GM23338 (cell line): ENCODE measurements around the gene EYA3. TPM values are rescaled to one million over a fixed set of nuclear protein-coding genes. Genes with fewer than 3 reads are reported as not detected.

ENCODE experiments used
- ATAC-seq: fragments of 200-7000 bp; cut with Tn5 transposase; 3 replicates; pipeline ENCODE4 v1.9.1; 2020
- DNase-seq: peaks from one replicate; pipeline ENCODE4 v3.0.0-alpha.2; 2015; ENCODE audit warnings: low spot score
- H2AFZ ChIP-seq: fragments of 200-600 bp; sonication (generic); 2 replicates; pipeline ENCODE4 v1.8.0; 2016; ENCODE audit warnings: antibody characterized with exemption, mild to moderate bottlenecking, moderate library complexity
- H3F3A ChIP-seq: fragments of 200-600 bp; sonication (generic); replicated peaks from 2 replicates; pipeline ENCODE4 v1.8.0; 2017; ENCODE audit warnings: antibody characterized with exemption, mixed run types, low read depth
- H3K27ac ChIP-seq: fragments of 200-600 bp; sonication (generic); 2 replicates; pipeline ENCODE4 v1.6.1; 2016; ENCODE audit warnings: low read depth
- H3K27me3 ChIP-seq: fragments of 200-600 bp; sonication (generic); 2 replicates; pipeline ENCODE4 v1.8.0; 2016; ENCODE audit warnings: mild to moderate bottlenecking, mixed run types, moderate library complexity; ENCODE audit not compliant: insufficient read depth
- H3K36me3 ChIP-seq: fragments of 200-600 bp; sonication (generic); 2 replicates; pipeline ENCODE4 v1.8.0; 2016; ENCODE audit warnings: mild to moderate bottlenecking; ENCODE audit not compliant: insufficient read depth
- H3K4me1 ChIP-seq: fragments of 200-600 bp; sonication (generic); 2 replicates; pipeline ENCODE4 v1.8.0; 2016; ENCODE audit warnings: mild to moderate bottlenecking, moderate library complexity; ENCODE audit not compliant: insufficient read depth
- H3K4me2 ChIP-seq: fragments of 200-600 bp; sonication (generic); 2 replicates; pipeline ENCODE4 v1.7.1; 2017; ENCODE audit warnings: mixed run types
- H3K4me3 ChIP-seq: fragments of 200-600 bp; sonication (generic); 2 replicates; pipeline ENCODE4 v1.6.1; 2016; ENCODE audit warnings: mixed run types
- H3K79me2 ChIP-seq: fragments of 200-600 bp; sonication (generic); replicated peaks from 2 replicates; pipeline ENCODE4 v1.8.0; 2017; ENCODE audit warnings: mild to moderate bottlenecking; ENCODE audit not compliant: insufficient read depth
- H3K9me2 ChIP-seq: fragments of 200-600 bp; sonication (generic); 2 replicates; pipeline ENCODE4 v1.8.0; 2017; ENCODE audit not compliant: insufficient read depth
- H4K20me1 ChIP-seq: fragments of 200-600 bp; sonication (generic); replicated peaks from 2 replicates; pipeline ENCODE4 v1.8.0; 2017; ENCODE audit warnings: mild to moderate bottlenecking; ENCODE audit not compliant: insufficient read depth
- H3K27ac Mint-ChIP-seq: 2 replicates; pipeline ENCODE4 v1.8.0; 2020; ENCODE audit warnings: inconsistent platforms, mild to moderate bottlenecking, moderate library complexity, mixed read lengths
- H3K27me3 Mint-ChIP-seq: 3 replicates; pipeline ENCODE4 v1.8.0; 2022; ENCODE audit warnings: low read depth, mild to moderate bottlenecking, moderate library complexity, mixed read lengths, inconsistent platforms; ENCODE audit not compliant: insufficient read depth, poor library complexity
- H3K36me3 Mint-ChIP-seq: 3 replicates; pipeline ENCODE4 v1.8.0; 2021; ENCODE audit warnings: low read depth, mild to moderate bottlenecking, inconsistent platforms, moderate library complexity, mixed read lengths
- H3K4me1 Mint-ChIP-seq: 3 replicates; pipeline ENCODE4 v1.8.0; 2020; ENCODE audit warnings: mild to moderate bottlenecking, inconsistent platforms, mixed read lengths
- H3K4me3 Mint-ChIP-seq: 3 replicates; pipeline ENCODE4 v1.8.0; 2021; ENCODE audit warnings: moderate library complexity, mild to moderate bottlenecking, inconsistent platforms, mixed read lengths
- H3K9me3 Mint-ChIP-seq: 3 replicates; pipeline ENCODE4 v1.8.0; 2020; ENCODE audit warnings: moderate library complexity, mild to moderate bottlenecking, inconsistent platforms, mixed read lengths
- ETS1 ChIP-seq: IDR thresholded peaks from 2 replicates; pipeline ENCODE4 v1.6.1; 2016; ENCODE audit warnings: antibody characterized with exemption
- EZH2phosphoT487 ChIP-seq: fragments of 200-600 bp; sonication (generic); IDR thresholded peaks from one replicate; pipeline ENCODE4 v1.8.1; 2018; ENCODE audit warnings: antibody characterized with exemption; ENCODE audit not compliant: unreplicated experiment
- JUNB ChIP-seq: IDR thresholded peaks from one replicate; pipeline ENCODE4 v1.6.1; 2016; ENCODE audit warnings: antibody characterized with exemption; ENCODE audit not compliant: unreplicated experiment
- NANOG ChIP-seq: IDR thresholded peaks from 2 replicates; pipeline ENCODE4 v1.6.1; 2016; ENCODE audit warnings: antibody characterized with exemption, borderline replicate concordance
- REST ChIP-seq: IDR thresholded peaks from one replicate; pipeline ENCODE4 v1.6.1; 2018; ENCODE audit warnings: antibody characterized with exemption; ENCODE audit not compliant: unreplicated experiment
- STAT1 ChIP-seq: IDR thresholded peaks from one replicate; pipeline ENCODE4 v1.6.1; 2016; ENCODE audit warnings: antibody characterized with exemption; ENCODE audit not compliant: unreplicated experiment
- ZNF114 ChIP-seq: fragments of 250-450 bp; sonication (Bioruptor Pico); IDR thresholded peaks from 2 replicates; pipeline ENCODE4 v1.5.0; 2020; ENCODE audit warnings: mild to moderate bottlenecking, moderate library complexity
- ZNF331 ChIP-seq: fragments of 250-450 bp; sonication (Bioruptor Pico); IDR thresholded peaks from 2 replicates; pipeline ENCODE4 v1.5.0; 2020; ENCODE audit warnings: low read depth, mild to moderate bottlenecking, moderate library complexity
- polyA plus RNA-seq: library from polyadenylated mRNA; unstranded; fragments of >200 nt; fragmentation: Nextera tagmentation; extraction: Ambion mirVana; gene quantifications from 2 replicates; pipeline ENCODE4 v1.2.1, GENCODE V29; 2016
- total RNA-seq: library from RNA; depleted of rRNA; stranded (reverse); fragments of >200 nt; shearing (Covaris generic); gene quantifications from 2 replicates; pipeline ENCODE4 v1.2.3, GENCODE V29; 2014

EYA3 gene
- total and polyA plus RNA-seq, 2 experiments from 2014 or later = 12.5 to 33.6 TPM

GRCh38 chr1:27956761-27957160 is 131.6 kb downstream of the EYA3 start:
- Histone ChIP-seq H3K4me3 (no peak overlapping the region), H3K4me2 (no peak overlapping the region), H3K36me3 (peaks cover 16% of the 10 kb centered on the region), H2AFZ (no peak overlapping the region), H4K20me1 (no peaks in the 10 kb centered on the region; the same call in 1 of the 2 replicates), H3K9me2 (no peaks in the 10 kb centered on the region), H3K27me3 (no peaks in the 10 kb centered on the region), H3K4me1 (peaks cover 17% of the 10 kb centered on the region; the same call in 1 of the 2 replicates), H3F3A (peaks cover 13% of the 10 kb centered on the region), H3K27ac (no peak overlapping the region), H3K79me2 (peaks cover 6% of the 10 kb centered on the region; the same call in 1 of the 2 replicates)
- ATAC-seq (no peak), DNase-seq (no peak)
- peaks cover 12% of the 10 kb centered on the region for H3K4me1 Mint-ChIP-seq
- peaks cover 49% of the 10 kb centered on the region for H3K36me3 Mint-ChIP-seq
- TF ChIP-seq REST (no peak), EZH2phosphoT487 (no peak), NANOG (no peak), ZNF331 (CRISPR knock-in tag) (no peak), STAT1 (no peak), ZNF114 (CRISPR knock-in tag) (no peak)
- H3K4me3 Mint-ChIP-seq = no peak overlapping the region
- H3K27me3 Mint-ChIP-seq = peaks cover 11% of the 10 kb centered on the region
- no peak overlapping the region; the same call in 1 of the 2 replicates for H3K27ac Mint-ChIP-seq
- H3K9me3 Mint-ChIP-seq = no peaks in the 10 kb centered on the region

- Mint-ChIP-seq H3K27me3 (peaks cover 9% of the 10 kb centered on the region), H3K9me3 (no peaks in the 10 kb centered on the region), H3K27ac (peak overlapping the region; percentile 20; the same call in 1 of the 2 replicates), H3K4me3 (no peak overlapping the region; the same call in 2 of the 3 replicates), H3K4me1 (peaks cover 7% of the 10 kb centered on the region), H3K36me3 (peaks cover 52% of the 10 kb centered on the region)
- Histone ChIP-seq H3K27ac (no peak overlapping the region), H3K4me1 (peaks cover 6% of the 10 kb centered on the region; the same call in 1 of the 2 replicates), H3K27me3 (no peaks in the 10 kb centered on the region), H4K20me1 (no peaks in the 10 kb centered on the region; the same call in 1 of the 2 replicates), H3K4me3 (no peak overlapping the region), H2AFZ (no peak overlapping the region), H3K36me3 (peaks cover 16% of the 10 kb centered on the region), H3K4me2 (no peak overlapping the region), H3K9me2 (no peaks in the 10 kb centered on the region), H3K79me2 (no peaks in the 10 kb centered on the region), H3F3A (peaks cover 10% of the 10 kb centered on the region)
- ATAC-seq (no peak), DNase-seq (no peak)
- TF ChIP-seq STAT1 (no peak), ZNF331 (CRISPR knock-in tag) (no peak), EZH2phosphoT487 (no peak), REST (no peak), NANOG (no peak), JUNB (no peak), ETS1 (no peak), ZNF114 (CRISPR knock-in tag) (no peak)
Measured at GRCh38 chr1:27955076-27955475, 133.3 kb downstream of the EYA3 start.
